ENCODE results near the gene OR1E2.
"Not testable (repeated sequence)": the region's sequence is repeated elsewhere in the genome, so short reads cannot be mapped to it uniquely, and the experiment has no call there.

The OR1E2 gene

GRCh38 chr17:3400055-3400454 lies 33.6 kb downstream of the OR1E2 start:
- H3K27ac ChIP-seq = no peak overlapping the region
- no peak for DNase-seq (ENCODE audit: low read depth, low spot score)

DNA sequence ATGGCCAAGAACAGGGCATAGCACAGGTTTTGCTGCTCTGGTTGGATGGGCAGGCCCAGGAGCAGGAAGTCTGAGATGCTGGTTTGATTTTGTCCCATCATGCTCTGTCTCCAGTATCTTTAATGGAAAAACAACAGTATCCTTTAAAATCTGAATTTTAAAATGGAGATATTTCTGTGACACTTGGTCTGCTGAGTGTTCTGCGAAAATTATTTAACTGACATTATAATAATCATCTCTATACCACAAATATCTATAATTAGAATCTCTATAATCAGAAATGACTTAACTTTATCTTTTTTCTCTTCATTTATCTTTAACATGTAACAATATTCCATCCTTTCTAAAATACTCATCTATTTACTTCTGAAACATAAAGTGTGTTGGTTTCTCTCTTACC lies 35.3 kb downstream of the OR1E2 start, which contains the start of gene OR1E1:
TSS of gene OR1E1 (minus strand) at position 101 of the 400 bp plus-strand sequence. CDS start at position 101, 0 bp downstream.
- no peak for DNase-seq (ENCODE audit: low read depth, low spot score)
- no peak within 1 kb of the TSS for H3K27ac ChIP-seq

DNA sequence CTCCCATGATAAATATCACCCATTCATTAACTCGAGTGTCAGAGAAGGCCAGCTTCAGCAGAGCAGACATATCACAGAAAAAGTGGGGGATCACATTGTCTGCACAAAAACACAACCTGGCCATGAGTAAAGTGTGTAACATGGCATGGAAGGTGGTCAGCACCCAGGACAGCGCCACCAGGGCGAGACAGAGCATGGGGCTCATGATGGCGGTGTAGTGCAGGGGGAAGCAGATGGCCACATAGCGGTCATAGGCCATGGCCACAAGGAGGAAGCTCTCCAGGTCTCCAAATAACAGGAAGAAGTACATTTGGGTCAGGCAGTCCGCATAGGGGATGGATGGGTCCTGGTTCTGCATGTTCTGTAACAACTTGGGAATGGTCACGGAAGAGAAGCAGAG lies 35.8 kb downstream of the OR1E2 start:
- not testable (repeated sequence) for H3K27ac ChIP-seq

DNA sequence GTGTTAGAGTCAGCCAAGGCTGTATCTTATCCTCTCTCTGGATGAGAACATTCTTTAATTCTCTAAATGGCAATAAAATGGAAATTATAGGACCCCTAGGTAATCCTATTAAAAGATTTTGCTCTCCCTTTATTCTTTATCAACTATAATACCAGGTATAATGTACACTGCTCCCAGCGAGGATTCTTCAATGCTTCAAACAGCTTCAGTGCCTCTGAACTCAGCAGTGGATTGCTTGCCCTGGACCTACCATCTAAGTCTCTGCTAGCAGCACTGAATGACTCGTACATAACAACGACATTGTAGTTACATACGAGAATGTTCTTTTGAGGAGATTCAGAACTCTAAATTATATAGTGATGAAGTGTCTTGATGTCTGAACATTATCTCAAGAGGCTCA lies 43.9 kb downstream of the OR1E2 start:
- DNase-seq (ENCODE audit: low read depth, low spot score) = no peak
- no peak overlapping the region for H3K27ac ChIP-seq

More for the DNA sequence above, 35.8 kb downstream of the OR1E2 start:
- DNase-seq (ENCODE audit: low read depth, low spot score) = not testable (repeated sequence)

GRCh38 chr17:3385869-3386816 lies 47.5 kb downstream of the OR1E2 start, which contains the start of gene OR3A2:
Gene OR3A2 (minus strand): TSS chr17:3386308.
- H3K27ac ChIP-seq = no peak within 1 kb of the TSS
- DNase-seq (ENCODE audit: low read depth, low spot score) = no peak
